Posterior cingulate gyrus (tissue), 11 donors: ENCODE measurements around the gene SFXN3.

Source experiments
- DNase-seq, 10 donors: peaks; one replicate each; pipeline versions ENCODE4 v3.0.0 to v3.0.0-alpha.2; 2020 to 2021; ENCODE audit warnings: mixed read lengths in 3 of 10
- intact Hi-C: fragments of 100-400 bp; cut with DNase I; formaldehyde crosslinking; loops from one replicate; pipeline ENCODE4 v1.15.1; 2023

SFXN3 gene

GRCh38 chr10:101050208-101051069 is 19.4 kb downstream of the SFXN3 start:
- intact Hi-C loops: no loop called here
- peak in 5 of 10 donors; percentile 41 to 90 (median 59) for DNase-seq

- intact Hi-C loops: no loop called here
- peak in 1 of 10 donors; percentile 58 for DNase-seq
Observed at GRCh38 chr10:101052285-101052684, 21.3 kb downstream of the SFXN3 start.

- intact Hi-C loops: no loop called here
- DNase-seq: no peak
Observed at GRCh38 chr10:101053516-101053915, 22.5 kb downstream of the SFXN3 start.

- peak in 1 of 10 donors; percentile 16 for DNase-seq
- intact Hi-C loops: no loop called here
Observed at GRCh38 chr10:101054351-101054750, 23.3 kb downstream of the SFXN3 start.

GRCh38 chr10:101054876-101055275 is 23.8 kb downstream of the SFXN3 start:
- peak in 1 of 10 donors; percentile 12 for DNase-seq
- intact Hi-C loops: no loop called here

- DNase-seq: peak in 1 of 10 donors; percentile 57
- intact Hi-C loops: no loop called here
Observed at GRCh38 chr10:101055411-101055810, 24.4 kb downstream of the SFXN3 start.

- peak in 1 of 10 donors; percentile 4 for DNase-seq
- intact Hi-C loops: no loop called here
Observed at GRCh38 chr10:101056365-101057151, 25.5 kb downstream of the SFXN3 start.

GRCh38 chr10:101060036-101060950 is 29.3 kb downstream of the SFXN3 start:
- DNase-seq: peak; percentile 68 to 95 (median 86)
- intact Hi-C loops: loop anchor here (2.0 kb wide), 1 partner anchor 19 kb away; no protein-coding TSS in a partner anchor

GRCh38 chr10:101060951-101061623 is 30.1 kb downstream of the SFXN3 start:
- DNase-seq: peak; percentile 82 to 98 (median 88)
- intact Hi-C loops: loop anchor here (2.0 kb wide), 1 partner anchor 20 kb away; no protein-coding TSS in a partner anchor

GRCh38 chr10:101061624-101062231 is 30.7 kb downstream of the SFXN3 start, which contains the start of gene KAZALD1:
TSS of gene KAZALD1 (plus strand) at chr10:101061989. CDS start at chr10:101062593, 604 bp downstream.
- intact Hi-C loops: loop anchor here (2.0 kb wide), 1 partner anchor 21 kb away; no protein-coding TSS in a partner anchor
- DNase-seq: peak in 1 of 10 donors; percentile 77

- peak in 2 of 10 donors; percentile 74 to 82 for DNase-seq
- intact Hi-C loops: no loop called here
Observed at GRCh38 chr10:101062232-101063049, 31.4 kb downstream of the SFXN3 start.

GRCh38 chr10:101063050-101063525 is 32.1 kb downstream of the SFXN3 start:
- intact Hi-C loops: no loop called here
- DNase-seq: peak in 2 of 10 donors; percentile 51 to 80

- intact Hi-C loops: no loop called here
- peak in 2 of 10 donors; percentile 39 to 56 for DNase-seq
Observed at GRCh38 chr10:101063548-101064414, 32.7 kb downstream of the SFXN3 start.

- intact Hi-C loops: no loop called here
- peak in 2 of 10 donors; percentile 12 to 68 for DNase-seq
Observed at GRCh38 chr10:101064415-101065030, 33.5 kb downstream of the SFXN3 start.

GRCh38 chr10:101065481-101066145 is 34.6 kb downstream of the SFXN3 start:
- DNase-seq: peak in 2 of 10 donors; percentile 23 to 44
- intact Hi-C loops: no loop called here
